ENCODE measurements around the gene PGM2L1.
"Not testable (repeated sequence)": the region's sequence is repeated elsewhere in the genome, so short reads cannot be mapped to it uniquely, and the experiment has no call there.

PGM2L1 gene

DNA sequence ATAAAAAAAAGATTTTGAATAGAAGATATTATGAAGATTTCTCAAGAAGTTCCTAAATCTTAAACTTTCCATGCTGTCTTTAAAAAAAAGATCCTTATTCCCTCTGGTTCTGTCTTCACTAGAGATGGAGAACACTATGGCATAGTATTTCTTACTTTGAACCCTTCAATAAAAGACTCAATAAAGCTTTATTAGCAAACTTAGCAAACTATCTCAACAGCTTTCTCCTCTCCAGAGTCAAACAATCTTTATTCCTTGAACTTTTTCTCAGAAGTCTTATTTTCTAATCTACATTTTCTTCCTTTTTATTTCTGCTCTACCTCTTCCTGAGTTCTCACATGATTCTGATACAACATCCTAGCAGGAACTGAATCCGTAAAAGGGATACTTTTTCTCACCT, 65.0 kb downstream of the PGM2L1 start:
- DNase-seq (ENCODE audit: low spot score) = no peak

GRCh38 chr11:74332291-74332690, 65.9 kb downstream of the PGM2L1 start:
- no peak for DNase-seq (ENCODE audit: low spot score)

GRCh38 chr11:74331000-74331399, 67.2 kb downstream of the PGM2L1 start:
- not testable (repeated sequence) for DNase-seq (ENCODE audit: low spot score)

DNA sequence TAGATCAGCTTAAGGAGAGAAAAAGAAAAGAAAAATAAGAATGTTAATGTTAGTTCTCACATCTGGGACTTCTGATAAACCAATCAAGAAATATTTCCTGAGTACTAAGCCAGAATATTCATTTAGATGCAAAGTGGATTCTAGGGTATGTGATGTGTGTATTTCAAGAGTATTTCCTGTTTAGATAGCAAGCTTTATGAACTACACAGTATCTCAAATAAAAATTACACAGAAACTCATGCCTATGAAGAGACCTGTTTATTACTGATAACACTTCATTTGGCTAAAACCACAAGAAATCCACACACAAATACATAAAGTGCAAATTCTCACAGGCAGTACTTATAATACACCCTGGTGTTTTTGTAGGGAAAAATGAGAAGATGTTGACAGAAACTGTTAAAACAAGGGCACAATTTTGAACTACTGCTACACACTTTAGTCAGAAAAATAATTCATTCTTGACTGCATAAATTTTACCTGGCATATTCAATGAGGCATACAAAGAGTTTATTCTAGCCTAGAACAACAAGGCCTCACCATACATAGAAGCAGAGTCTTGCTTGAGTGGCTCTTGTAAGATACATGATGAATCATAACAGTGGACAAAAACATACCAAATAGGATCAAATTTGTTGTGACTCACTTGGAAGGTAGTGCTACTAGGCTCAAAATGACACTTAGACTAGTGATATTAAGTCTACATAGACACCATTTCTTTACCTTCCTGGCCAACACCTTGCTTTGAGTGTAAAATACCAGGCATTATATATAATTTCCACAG, 68.0 kb downstream of the PGM2L1 start:
- peak; percentile 13 for DNase-seq (ENCODE audit: low spot score)

DNA sequence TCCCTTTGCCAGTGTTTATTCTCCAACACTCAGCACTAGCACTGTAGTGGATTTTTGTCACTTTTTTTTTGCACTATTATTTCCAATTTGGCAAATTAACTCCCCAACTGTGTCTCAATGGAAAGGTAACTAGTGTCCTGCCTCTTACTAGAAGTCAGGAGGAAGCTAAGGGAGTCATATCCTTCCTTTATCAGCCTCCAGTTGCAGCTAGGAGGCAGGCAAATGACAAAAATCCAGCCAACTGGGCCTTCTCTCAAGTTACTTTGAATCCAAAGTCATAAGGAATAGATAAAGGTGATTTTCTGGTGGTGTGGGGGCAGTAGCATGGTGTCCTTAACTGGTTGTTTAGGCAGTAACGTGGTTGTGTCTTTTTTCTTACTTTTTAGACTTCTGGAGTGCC, 71.2 kb downstream of the PGM2L1 start:
- DNase-seq (ENCODE audit: low spot score) = no peak

- DNase-seq (ENCODE audit: low spot score) = no peak
These were observed 71.6 kb downstream of the PGM2L1 start for GRCh38 chr11:74326665-74327064.

DNA sequence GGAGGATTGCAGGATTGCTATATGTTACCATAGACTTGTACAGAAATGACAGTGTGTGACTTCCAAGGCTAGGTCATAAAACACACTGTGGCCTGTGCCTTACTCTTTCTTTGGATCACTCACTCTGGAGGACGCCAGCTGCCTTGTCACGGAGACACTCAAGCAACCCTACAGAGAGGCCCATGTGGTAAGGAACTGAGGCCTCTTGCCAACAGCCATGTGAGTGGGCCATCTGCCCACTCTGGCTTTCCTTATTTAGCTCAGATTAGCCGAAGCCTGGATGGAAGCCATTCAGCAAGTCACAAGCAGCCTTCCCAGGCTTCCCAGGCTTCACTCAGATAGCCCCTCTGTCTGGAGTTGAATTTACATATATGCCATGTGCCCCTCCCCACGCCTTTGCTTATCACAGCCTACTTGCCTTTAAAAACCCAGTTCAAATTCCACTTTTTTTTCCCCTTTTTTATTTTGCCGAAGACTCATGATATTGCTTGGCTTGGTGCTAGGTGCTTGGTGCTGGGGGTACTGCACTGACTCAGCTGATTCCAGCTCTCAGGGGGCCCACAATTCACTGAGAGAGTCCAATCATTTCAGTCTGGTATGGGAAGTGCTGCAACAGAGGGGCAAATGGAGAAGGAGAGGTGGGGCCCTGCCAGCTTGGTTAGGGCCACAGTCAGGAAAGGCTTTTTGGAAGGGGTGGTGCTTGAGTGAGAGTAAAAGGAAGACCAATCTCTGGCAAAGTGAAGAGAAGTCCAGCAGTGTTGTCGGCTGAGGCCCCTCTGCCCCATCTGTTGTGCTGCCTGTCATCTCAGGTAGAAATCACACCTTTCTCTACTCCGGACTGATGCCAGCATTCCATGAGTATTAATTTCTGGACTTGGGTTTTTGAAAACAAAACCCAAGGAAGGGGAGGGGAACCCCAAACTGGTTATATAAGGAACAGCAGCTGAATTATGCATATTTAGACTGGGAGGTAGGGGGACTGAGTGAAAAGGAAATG, 72.3 kb downstream of the PGM2L1 start:
- no peak for DNase-seq (ENCODE audit: low spot score)

GRCh38 chr11:74322667-74323066, 75.6 kb downstream of the PGM2L1 start:
- DNase-seq (ENCODE audit: low spot score) = no peak

- no peak for DNase-seq (ENCODE audit: low spot score)
These were observed 76.6 kb downstream of the PGM2L1 start for GRCh38 chr11:74321487-74322188.

DNA sequence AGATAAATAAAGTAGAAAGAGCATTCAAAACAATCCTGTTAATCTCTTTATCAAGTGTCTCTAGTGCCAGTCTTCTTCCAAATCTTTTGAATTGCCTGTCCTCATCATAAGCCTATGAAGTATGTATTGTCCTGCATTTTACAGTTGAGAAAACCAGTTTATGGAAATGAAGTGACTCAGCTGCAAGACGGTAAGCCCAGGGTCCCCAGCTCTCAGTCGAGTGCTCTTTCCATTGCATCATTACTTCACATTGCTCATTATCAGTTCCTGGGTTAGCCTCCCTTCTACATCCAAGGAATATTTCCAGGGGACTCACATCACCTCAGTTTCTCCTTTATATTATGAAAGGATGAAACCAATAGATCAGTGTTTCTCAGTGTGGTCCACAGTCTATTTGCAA, 77.7 kb downstream of the PGM2L1 start:
- DNase-seq (ENCODE audit: low spot score) = no peak

- DNase-seq (ENCODE audit: low spot score) = peak; percentile 65
These were observed 79.0 kb downstream of the PGM2L1 start for GRCh38 chr11:74319139-74319816.

- DNase-seq (ENCODE audit: low spot score) = no peak
These were observed 79.8 kb downstream of the PGM2L1 start for GRCh38 chr11:74318241-74318932.

- no peak for DNase-seq (ENCODE audit: low spot score)
These were observed 81.3 kb downstream of the PGM2L1 start for GRCh38 chr11:74316772-74317505.

DNA sequence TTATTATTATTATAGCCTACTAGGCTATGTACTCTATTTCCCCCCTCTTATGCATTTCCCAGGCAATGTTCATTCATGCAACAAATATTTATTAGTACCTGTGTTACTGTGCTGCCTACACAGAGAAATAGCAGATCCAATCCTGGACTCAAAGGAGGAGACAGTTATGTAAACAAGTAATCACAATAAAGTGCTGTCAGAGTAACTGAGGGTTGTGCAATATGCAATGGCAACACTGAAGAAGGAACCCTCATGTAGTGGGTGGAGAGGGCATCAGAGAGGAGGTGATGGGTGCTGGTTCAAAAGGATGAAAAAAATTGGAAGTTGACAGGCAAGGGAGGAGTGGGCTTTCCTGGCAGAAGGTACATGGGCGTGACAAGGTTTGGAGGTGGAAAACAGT, 85.9 kb downstream of the PGM2L1 start:
- DNase-seq (ENCODE audit: low spot score) = no peak

GRCh38 chr11:74311352-74311926, 86.8 kb downstream of the PGM2L1 start, which contains the start of gene P4HA3:
P4HA3 (minus strand) TSS chr11:74311640; CDS start chr11:74311611, 29 bp downstream.
- DNase-seq (ENCODE audit: low spot score) = no peak

GRCh38 chr11:74310857-74311256, 87.4 kb downstream of the PGM2L1 start:
- DNase-seq (ENCODE audit: low spot score) = no peak

- no peak for DNase-seq (ENCODE audit: low spot score)
These were observed 90.8 kb downstream of the PGM2L1 start for GRCh38 chr11:74307434-74307833.

- DNase-seq (ENCODE audit: low spot score) = peak; percentile 8
These were observed 91.6 kb downstream of the PGM2L1 start for GRCh38 chr11:74306435-74307175.

DNA sequence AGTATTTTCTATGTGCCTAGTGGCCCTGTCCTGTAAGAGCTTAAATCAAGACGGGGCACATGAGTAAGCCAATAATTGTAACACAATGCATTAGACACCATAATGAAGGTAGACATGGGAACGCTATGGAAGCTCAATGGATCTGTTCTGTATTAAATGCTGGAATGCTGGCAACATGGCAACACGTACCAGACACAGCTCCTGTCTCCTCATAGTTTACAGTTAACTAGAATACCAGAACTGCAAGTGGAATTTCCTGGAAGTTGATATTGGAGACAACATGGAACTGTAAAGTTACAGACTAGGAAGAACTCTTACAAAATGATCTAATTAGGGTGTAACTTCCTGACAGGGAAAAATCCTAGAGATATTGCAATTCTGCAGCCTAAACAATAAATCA, 99.2 kb downstream of the PGM2L1 start:
- no peak for DNase-seq (ENCODE audit: low spot score)
